ENCODE measurements around the gene EFCAB11.

DNA sequence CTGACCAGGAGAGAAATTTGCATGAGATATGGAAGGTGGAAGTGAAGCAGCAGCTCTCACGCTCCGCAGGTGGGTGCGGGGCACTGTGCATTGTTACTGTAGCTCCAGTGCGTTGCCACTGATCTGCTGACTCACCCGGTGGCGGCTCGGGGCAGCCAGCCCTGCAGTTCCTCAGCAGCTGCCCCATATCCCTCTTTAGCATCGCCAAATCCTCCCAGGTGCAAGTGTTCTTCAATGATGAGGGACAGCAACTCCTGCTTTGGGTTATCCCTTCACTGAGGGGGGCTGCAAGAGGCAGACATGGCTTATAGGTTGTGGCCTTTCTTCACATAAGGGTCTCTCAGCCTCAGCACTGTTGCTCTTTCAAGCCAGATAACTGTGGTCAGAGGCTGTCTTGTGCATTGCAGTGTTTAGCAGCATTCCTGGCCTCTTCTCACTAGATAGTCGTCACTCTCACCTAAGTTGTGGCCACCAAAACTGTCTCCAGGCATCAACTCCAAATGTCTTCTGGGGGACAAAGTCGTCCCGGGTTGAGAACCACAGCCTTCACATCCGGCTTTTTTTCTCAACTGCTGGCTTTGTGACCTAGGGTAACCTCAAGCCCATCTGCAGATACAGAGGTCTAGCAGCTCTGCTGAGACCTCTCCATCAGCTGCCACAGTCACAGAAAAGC is 180.8 kb downstream of the EFCAB11 start:
- TF ChIP-seq CTCF (IDR thresholded peaks at IDR 0.05; ENCODE audit: control extremely low read depth in 1 of 3, insufficient read depth in 1 of 3, low read depth in 1 of 3, low read length in 3 of 3): 0 out of 4 replicates have a peak, but pooled peaks of 1 of the 3 experiments have one; percentile 7
- no peak for TF ChIP-seq GABPA (IDR thresholded peaks at IDR 0.05; ENCODE audit: borderline replicate concordance, insufficient read depth, low read length)
- no peak for TF ChIP-seq POLR2A (IDR thresholded peaks at IDR 0.05; ENCODE audit: control extremely low read depth in 1 of 2, low read depth in 2 of 2, low read length in 2 of 2)
- no peak for TF ChIP-seq EZH2 (IDR thresholded peaks at IDR 0.05; ENCODE audit: low read depth, low read length, severe bottlenecking)
- TF ChIP-seq, protein P1, sequence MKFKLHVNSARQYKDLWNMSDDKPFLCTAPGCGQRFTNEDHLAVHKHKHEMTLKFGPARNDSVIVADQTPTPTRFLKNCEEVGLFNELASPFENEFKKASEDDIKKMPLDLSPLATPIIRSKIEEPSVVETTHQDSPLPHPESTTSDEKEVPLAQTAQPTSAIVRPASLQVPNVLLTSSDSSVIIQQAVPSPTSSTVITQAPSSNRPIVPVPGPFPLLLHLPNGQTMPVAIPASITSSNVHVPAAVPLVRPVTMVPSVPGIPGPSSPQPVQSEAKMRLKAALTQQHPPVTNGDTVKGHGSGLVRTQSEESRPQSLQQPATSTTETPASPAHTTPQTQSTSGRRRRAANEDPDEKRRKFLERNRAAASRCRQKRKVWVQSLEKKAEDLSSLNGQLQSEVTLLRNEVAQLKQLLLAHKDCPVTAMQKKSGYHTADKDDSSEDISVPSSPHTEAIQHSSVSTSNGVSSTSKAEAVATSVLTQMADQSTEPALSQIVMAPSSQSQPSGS (IDR thresholded peaks at IDR 0.05; ENCODE audit: low read length): 0 out of 2 replicates have a peak, but pooled peaks have one; percentile 34
- TF ChIP-seq, protein P2, sequence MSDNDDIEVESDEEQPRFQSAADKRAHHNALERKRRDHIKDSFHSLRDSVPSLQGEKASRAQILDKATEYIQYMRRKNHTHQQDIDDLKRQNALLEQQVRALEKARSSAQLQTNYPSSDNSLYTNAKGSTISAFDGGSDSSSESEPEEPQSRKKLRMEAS (IDR thresholded peaks at IDR 0.05): peak; percentile 50; the same call in 1 of the 2 replicates
